Measurements from ENCODE around the gene UPK1A.

UPK1A gene

DNA sequence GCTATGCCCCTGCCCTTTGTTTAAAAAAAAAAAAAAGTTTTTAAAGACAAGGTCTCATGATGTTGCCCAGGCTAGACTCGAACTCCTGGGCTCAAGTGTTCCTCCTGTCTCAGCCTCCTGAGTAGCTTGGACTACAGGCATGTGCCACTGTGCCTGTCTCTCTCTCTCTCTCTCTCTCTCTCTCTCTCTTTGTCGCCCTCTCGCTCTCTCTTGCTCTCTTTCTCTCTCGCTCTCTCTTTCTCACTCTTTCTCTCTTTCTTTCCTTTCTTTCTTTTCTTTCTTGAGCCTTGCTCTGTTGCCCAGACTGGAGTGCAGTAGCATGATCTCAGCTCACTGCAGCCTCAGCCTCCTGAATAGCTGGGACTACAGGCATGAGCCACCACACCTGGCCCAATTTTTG is 10.7 kb upstream of the UPK1A start:
- DNase-seq (ENCODE audit: insufficient read length, low spot score) (no peak), FAIRE-seq (no peak)
- no peak for TF ChIP-seq SPI1 (IDR thresholded peaks at IDR 0.05; ENCODE audit: low read depth, low read length)
- no peak for TF ChIP-seq POLR2A (IDR thresholded peaks at IDR 0.05; ENCODE audit: low read depth, low read length)
- no peak for TF ChIP-seq PAX5 (IDR thresholded peaks at IDR 0.05; ENCODE audit: insufficient read depth, low read length, severe bottlenecking)
- no peak for TF ChIP-seq POLR2AphosphoS5 (IDR thresholded peaks at IDR 0.05; ENCODE audit: low read depth, low read length)
- TF ChIP-seq TAF1 (IDR thresholded peaks at IDR 0.05; ENCODE audit: low read depth, low read length) = no peak
- TF ChIP-seq POU2F2 (IDR thresholded peaks at IDR 0.05; ENCODE audit: low read depth, low read length) = no peak

DNA sequence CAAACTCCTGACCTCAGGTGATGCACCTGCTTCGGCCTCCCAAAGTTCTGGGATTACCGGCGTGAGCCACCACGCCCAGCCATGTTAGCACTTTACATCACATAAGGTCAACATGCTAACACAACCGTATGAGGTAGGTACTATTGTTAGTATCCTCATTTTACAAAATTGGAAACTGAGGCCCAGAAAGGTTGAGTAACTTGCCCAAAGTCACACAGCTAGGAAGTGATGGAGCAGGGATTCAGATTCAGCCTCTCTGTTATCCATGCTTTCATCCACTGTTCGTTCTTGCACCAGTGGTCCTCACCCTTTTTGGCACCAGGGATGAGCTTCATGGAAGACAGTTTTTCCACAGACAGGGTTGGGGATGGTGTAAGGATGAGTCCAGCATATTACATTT is 9.6 kb upstream of the UPK1A start:
- FAIRE-seq (no peak), DNase-seq (ENCODE audit: insufficient read length, low spot score) (no peak)
- no peak for TF ChIP-seq POU2F2 (IDR thresholded peaks at IDR 0.05; ENCODE audit: low read depth, low read length)
- TF ChIP-seq SPI1 (IDR thresholded peaks at IDR 0.05; ENCODE audit: low read depth, low read length) = no peak
- TF ChIP-seq TAF1 (IDR thresholded peaks at IDR 0.05; ENCODE audit: low read depth, low read length) = no peak

DNA sequence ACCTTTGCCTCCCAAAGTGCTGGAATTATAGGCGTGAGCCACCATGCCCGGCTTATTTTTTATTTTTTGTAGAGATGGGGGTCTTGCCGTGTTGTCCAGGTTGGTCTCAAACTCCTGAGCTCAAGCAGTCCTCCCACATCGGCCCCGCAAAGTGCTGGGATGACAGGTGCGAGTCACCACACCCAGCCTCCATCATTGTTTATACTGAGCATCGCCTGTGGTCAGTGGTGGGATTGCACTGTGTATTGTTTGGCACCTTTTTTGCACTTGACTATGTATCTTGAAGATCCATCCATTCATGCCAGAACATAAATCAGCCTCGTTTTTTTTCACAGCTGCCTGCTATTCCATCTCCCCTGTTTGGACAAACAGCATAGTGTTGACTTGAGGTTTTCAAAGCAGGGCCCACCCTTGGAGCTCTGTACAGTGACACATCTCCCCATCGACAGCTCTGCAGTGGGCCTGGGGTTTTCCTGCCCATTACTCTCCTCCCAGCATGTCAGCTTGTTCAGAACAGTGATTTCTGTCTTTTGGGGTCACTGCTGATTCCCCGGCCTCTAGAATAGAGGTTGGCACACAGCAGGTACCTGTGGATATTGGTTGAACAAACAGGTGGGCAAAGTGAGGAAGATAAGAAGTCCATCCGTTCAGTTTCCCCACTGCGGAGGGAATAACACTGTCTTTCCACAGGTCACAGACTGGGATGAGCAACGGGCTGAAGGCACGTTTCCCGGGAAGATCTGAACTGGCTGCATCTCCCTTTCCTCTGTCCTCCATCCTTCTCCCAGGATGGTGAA is 8.2 kb upstream of the UPK1A start:
- no peak for FAIRE-seq
- TF ChIP-seq POLR2A (IDR thresholded peaks at IDR 0.05; ENCODE audit: low read depth, low read length) = no peak
- no peak for TF ChIP-seq PAX5 (IDR thresholded peaks at IDR 0.05; ENCODE audit: insufficient read depth, low read length, severe bottlenecking)
- no peak for TF ChIP-seq POLR2AphosphoS5 (IDR thresholded peaks at IDR 0.05; ENCODE audit: low read depth, low read length)
- no peak for TF ChIP-seq POU2F2 (IDR thresholded peaks at IDR 0.05; ENCODE audit: low read depth, low read length)
- DNase-seq (ENCODE audit: insufficient read length, low spot score) = no peak

DNA sequence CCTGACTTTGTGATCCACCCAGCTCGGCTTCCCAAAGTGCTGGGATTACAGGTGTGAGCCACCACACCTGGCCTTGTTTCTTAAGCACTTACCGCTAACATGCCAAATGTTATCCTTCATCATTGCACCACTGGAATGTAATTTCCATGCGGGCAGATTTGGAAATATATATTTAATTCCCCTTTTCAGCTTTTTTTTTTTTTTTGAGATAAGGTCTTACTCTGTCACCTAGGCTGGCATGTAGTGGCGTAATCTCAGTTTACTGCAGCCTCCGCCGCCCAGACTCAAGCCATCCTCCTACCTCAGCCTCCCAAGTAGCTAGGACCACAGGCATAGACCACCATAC is 4.3 kb upstream of the UPK1A start:
- no peak for TF ChIP-seq POU2F2 (IDR thresholded peaks at IDR 0.05; ENCODE audit: low read depth, low read length)
- DNase-seq (ENCODE audit: insufficient read length, low spot score) (no peak), FAIRE-seq (no peak)

DNA sequence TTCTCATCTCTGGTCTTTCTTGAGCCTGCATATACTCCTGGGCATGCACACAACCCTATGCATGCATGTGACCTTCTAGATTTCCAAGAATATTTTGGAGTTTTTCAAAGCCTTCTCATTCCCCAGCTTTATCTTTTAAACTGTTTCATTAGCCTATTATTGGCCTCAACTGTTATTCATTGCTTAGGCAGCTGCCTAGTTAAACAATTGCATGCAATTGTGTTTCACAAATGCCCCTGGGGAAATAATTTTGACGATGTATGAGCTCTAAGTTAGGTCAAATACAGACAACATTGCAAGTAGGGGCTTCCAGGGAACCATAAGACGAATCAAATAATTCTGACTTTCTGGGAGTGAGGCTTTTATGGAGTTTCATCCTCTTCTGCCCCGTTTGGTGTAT is 2.3 kb upstream of the UPK1A start:
- no peak for DNase-seq (ENCODE audit: insufficient read length, low spot score)

DNA sequence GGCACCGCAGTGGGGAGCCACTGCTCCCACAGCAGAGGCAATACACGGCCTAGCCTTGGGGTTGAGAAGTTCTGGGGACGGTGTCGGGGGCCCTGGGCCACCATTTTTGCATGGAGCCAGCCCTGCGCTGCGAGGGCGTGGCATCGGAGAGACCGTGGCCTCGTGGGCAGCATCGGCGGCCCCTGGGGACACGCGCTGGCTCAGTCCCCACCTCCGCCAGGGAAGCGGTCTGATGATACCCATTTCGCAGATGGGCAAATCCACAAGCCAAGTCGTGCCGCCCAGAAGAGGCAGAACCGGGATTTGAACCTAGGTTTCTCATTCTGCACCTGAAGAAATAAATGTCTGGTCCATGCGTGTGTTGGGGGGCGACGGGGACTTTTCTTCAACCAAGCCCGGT is 1.2 kb upstream of the UPK1A start:
- no peak for DNase-seq (ENCODE audit: insufficient read length, low spot score)
- no peak for TF ChIP-seq POLR2AphosphoS5 (IDR thresholded peaks at IDR 0.05; ENCODE audit: low read depth, low read length)
- TF ChIP-seq TAF1 (IDR thresholded peaks at IDR 0.05; ENCODE audit: low read depth, low read length) = no peak
- no peak for TF ChIP-seq POU2F2 (IDR thresholded peaks at IDR 0.05; ENCODE audit: low read depth, low read length)
- TF ChIP-seq SPI1 (IDR thresholded peaks at IDR 0.05; ENCODE audit: low read depth, low read length) = no peak
- TF ChIP-seq PAX5 (IDR thresholded peaks at IDR 0.05; ENCODE audit: insufficient read depth, low read length, severe bottlenecking) = no peak
- no peak for TF ChIP-seq POLR2A (IDR thresholded peaks at IDR 0.05; ENCODE audit: low read depth, low read length)
- FAIRE-seq = no peak

More for the DNA sequence above, 2.3 kb upstream of the UPK1A start:
- TF ChIP-seq PAX5 (IDR thresholded peaks at IDR 0.05; ENCODE audit: insufficient read depth, low read length, severe bottlenecking) = no peak
- no peak for FAIRE-seq

DNA sequence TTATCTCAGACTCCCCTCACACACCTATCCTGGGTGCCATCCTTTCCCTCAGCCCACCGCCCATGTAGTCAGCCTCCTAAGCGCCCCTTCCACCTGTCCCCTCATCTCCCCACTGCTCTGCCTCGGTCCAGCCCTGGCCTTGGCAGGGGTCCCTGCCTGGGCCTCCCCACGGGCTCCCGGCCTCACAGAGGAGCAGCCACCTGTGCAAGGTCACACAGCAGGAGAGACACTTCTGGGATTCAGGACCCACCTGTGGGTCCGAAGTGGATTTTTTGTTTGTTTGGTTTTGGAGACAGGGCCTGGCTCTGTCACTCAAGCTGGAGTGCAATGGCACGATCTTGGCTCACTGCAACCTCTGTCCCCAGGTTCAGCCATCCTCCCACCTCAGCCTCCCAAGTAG is 713 bp upstream of the UPK1A start:
- no peak for FAIRE-seq
- no peak for TF ChIP-seq TAF1 (IDR thresholded peaks at IDR 0.05; ENCODE audit: low read depth, low read length)
- no peak for TF ChIP-seq POLR2AphosphoS5 (IDR thresholded peaks at IDR 0.05; ENCODE audit: low read depth, low read length)
- no peak for TF ChIP-seq POLR2A (IDR thresholded peaks at IDR 0.05; ENCODE audit: low read depth, low read length)
- no peak for TF ChIP-seq PAX5 (IDR thresholded peaks at IDR 0.05; ENCODE audit: insufficient read depth, low read length, severe bottlenecking)
- no peak for TF ChIP-seq POU2F2 (IDR thresholded peaks at IDR 0.05; ENCODE audit: low read depth, low read length)
- no peak for TF ChIP-seq SPI1 (IDR thresholded peaks at IDR 0.05; ENCODE audit: low read depth, low read length)
- no peak for DNase-seq (ENCODE audit: insufficient read length, low spot score)

DNA sequence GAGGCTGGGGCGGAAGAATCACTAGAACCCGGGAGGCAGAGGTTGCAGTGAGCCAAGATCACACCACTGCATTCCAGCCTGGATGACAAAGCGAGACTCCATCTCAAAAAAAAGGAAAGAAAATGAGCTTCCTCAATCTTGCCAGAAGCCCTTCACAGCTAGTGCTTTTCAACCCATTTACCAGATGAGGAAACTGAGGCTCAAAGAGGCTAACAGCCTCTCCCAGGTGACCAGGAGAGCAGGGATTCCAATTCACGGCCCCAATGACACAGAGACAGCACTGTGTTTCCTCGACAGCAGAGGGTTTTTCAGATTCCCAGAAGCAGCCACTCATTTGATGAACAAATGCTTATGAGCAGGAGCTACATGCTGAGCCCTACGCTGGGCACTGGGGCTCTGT is 3.2 kb downstream of the UPK1A start:
- FAIRE-seq (no peak), DNase-seq (ENCODE audit: insufficient read length, low spot score) (no peak)
- TF ChIP-seq POU2F2 (IDR thresholded peaks at IDR 0.05; ENCODE audit: low read depth, low read length) = no peak
- no peak for TF ChIP-seq POLR2AphosphoS5 (IDR thresholded peaks at IDR 0.05; ENCODE audit: low read depth, low read length)

DNA sequence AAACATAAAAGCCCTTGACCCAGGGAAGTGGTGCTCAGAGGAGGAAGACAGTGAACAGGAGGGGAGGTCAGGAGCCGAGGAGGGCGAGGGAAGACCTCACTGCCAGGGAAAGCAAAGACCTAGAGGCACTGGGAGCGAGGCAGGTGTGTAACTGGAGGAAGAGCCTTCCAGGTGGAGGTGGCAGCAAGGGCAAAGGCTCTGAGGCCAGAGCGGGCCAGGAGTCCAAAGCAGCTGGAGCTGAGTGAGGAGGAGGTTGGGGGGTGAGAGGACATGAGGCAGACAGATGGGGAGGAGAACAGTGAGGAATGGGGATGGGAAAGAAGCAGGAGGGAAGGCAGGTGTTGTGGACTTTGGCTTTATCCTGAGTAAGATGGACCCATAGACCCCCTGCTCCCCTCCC is 3.7 kb downstream of the UPK1A start:
- DNase-seq (ENCODE audit: insufficient read length, low spot score) = no peak
- no peak for TF ChIP-seq POLR2A (IDR thresholded peaks at IDR 0.05; ENCODE audit: low read depth, low read length)
- no peak for TF ChIP-seq POU2F2 (IDR thresholded peaks at IDR 0.05; ENCODE audit: low read depth, low read length)
- TF ChIP-seq SPI1 (IDR thresholded peaks at IDR 0.05; ENCODE audit: low read depth, low read length) = no peak
- TF ChIP-seq TAF1 (IDR thresholded peaks at IDR 0.05; ENCODE audit: low read depth, low read length) = no peak
- TF ChIP-seq PAX5 (IDR thresholded peaks at IDR 0.05; ENCODE audit: insufficient read depth, low read length, severe bottlenecking) = no peak
- TF ChIP-seq POLR2AphosphoS5 (IDR thresholded peaks at IDR 0.05; ENCODE audit: low read depth, low read length) = no peak
- no peak for FAIRE-seq

DNA sequence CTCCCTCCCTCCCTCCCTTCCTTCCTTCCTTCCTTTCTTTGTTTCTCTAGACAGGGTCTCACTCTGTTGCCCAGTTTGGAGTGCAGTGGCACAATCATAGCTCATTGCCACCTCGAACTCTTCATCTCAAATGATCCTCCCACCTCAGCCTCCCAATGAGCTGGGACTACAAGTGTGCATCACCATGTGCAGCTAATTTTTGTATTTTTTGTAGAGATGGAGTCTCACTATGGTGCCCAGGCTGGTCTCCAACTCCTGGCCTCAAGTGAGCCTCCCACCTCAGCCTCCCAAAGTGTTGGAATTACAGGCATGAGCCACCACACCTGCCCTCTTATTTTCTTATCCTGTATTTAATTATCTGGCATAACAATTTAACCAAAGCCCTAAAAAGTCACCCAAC is 4.4 kb downstream of the UPK1A start:
- TF ChIP-seq POU2F2 (IDR thresholded peaks at IDR 0.05; ENCODE audit: low read depth, low read length) = no peak
- TF ChIP-seq TAF1 (IDR thresholded peaks at IDR 0.05; ENCODE audit: low read depth, low read length) = no peak
- no peak for TF ChIP-seq PAX5 (IDR thresholded peaks at IDR 0.05; ENCODE audit: insufficient read depth, low read length, severe bottlenecking)
- no peak for DNase-seq (ENCODE audit: insufficient read length, low spot score)
- FAIRE-seq = no peak

DNA sequence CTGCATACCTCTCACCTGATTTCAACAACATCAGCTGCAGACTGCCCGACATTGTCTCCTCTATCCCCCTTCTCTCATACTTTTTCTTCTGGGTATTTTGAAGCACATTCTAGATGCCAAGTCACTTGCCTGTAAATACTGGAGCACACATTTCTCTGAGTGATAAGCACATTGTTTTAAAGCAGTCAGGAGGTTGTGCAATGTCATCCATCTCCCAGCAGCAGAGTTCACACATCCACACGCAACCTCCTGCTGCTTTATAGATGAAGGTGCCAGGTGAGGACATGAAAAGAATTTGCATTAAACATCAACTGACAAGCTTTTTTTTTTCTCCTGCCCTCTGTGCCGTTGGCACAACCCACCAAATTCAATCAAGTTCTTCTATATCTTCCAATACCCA is 5.5 kb downstream of the UPK1A start:
- FAIRE-seq (no peak), DNase-seq (ENCODE audit: insufficient read length, low spot score) (no peak)
- no peak for TF ChIP-seq TAF1 (IDR thresholded peaks at IDR 0.05; ENCODE audit: low read depth, low read length)
- no peak for TF ChIP-seq SPI1 (IDR thresholded peaks at IDR 0.05; ENCODE audit: low read depth, low read length)
- TF ChIP-seq POLR2AphosphoS5 (IDR thresholded peaks at IDR 0.05; ENCODE audit: low read depth, low read length) = no peak
- no peak for TF ChIP-seq POU2F2 (IDR thresholded peaks at IDR 0.05; ENCODE audit: low read depth, low read length)
- no peak for TF ChIP-seq PAX5 (IDR thresholded peaks at IDR 0.05; ENCODE audit: insufficient read depth, low read length, severe bottlenecking)
- no peak for TF ChIP-seq POLR2A (IDR thresholded peaks at IDR 0.05; ENCODE audit: low read depth, low read length)
